ENCODE measurements around the gene DNAJC3.
"Not testable (repeated sequence)": the region's sequence is repeated elsewhere in the genome, so short reads cannot be mapped to it uniquely, and the experiment has no call there.

Gene DNAJC3

GRCh38 chr13:95781016-95781415 is 104.1 kb downstream of the DNAJC3 start:
- no peak for DNase-seq (ENCODE audit: low spot score)

GRCh38 chr13:95781940-95782339 is 105.0 kb downstream of the DNAJC3 start:
- not testable (repeated sequence) for DNase-seq (ENCODE audit: low spot score)

GRCh38 chr13:95783747-95784146 is 106.8 kb downstream of the DNAJC3 start:
- no peak for DNase-seq (ENCODE audit: low spot score)

- DNase-seq (ENCODE audit: low spot score), result peak; percentile 45
Observed at GRCh38 chr13:95784161-95784899, 107.4 kb downstream of the DNAJC3 start.

- no peak for DNase-seq (ENCODE audit: low spot score)
Observed at GRCh38 chr13:95784900-95785290, 108.0 kb downstream of the DNAJC3 start.

GRCh38 chr13:95787356-95788099 is 110.6 kb downstream of the DNAJC3 start:
- no peak for DNase-seq (ENCODE audit: low spot score)

- no peak for DNase-seq (ENCODE audit: low spot score)
Observed at GRCh38 chr13:95788100-95788463, 111.1 kb downstream of the DNAJC3 start.

GRCh38 chr13:95789315-95789714 is 112.4 kb downstream of the DNAJC3 start:
- DNase-seq (ENCODE audit: low spot score), result not testable (repeated sequence)

- no peak for DNase-seq (ENCODE audit: low spot score)
Observed at GRCh38 chr13:95791084-95791722, 114.3 kb downstream of the DNAJC3 start.

- no peak for DNase-seq (ENCODE audit: low spot score)
Observed at GRCh38 chr13:95793018-95793555, 116.1 kb downstream of the DNAJC3 start.

- DNase-seq (ENCODE audit: low spot score), result no peak
Observed at GRCh38 chr13:95793781-95794180, 116.8 kb downstream of the DNAJC3 start.

GRCh38 chr13:95797016-95797415 is 120.1 kb downstream of the DNAJC3 start:
- DNase-seq (ENCODE audit: low spot score), result no peak

- no peak for DNase-seq (ENCODE audit: low spot score)
Observed at GRCh38 chr13:95800436-95800835, 123.5 kb downstream of the DNAJC3 start.

- DNase-seq (ENCODE audit: low spot score), result no peak
Observed at GRCh38 chr13:95801825-95802224, 124.9 kb downstream of the DNAJC3 start.

GRCh38 chr13:95805921-95806320 is 129.0 kb downstream of the DNAJC3 start:
- DNase-seq (ENCODE audit: low spot score), result no peak

- no peak for DNase-seq (ENCODE audit: low spot score)
Observed at GRCh38 chr13:95809429-95809828, 132.5 kb downstream of the DNAJC3 start.

GRCh38 chr13:95813139-95813538 is 136.2 kb downstream of the DNAJC3 start:
- DNase-seq (ENCODE audit: low spot score), result no peak

GRCh38 chr13:95814495-95814894 is 137.6 kb downstream of the DNAJC3 start:
- DNase-seq (ENCODE audit: low spot score), result no peak

GRCh38 chr13:95822303-95822702 is 145.4 kb downstream of the DNAJC3 start:
- DNase-seq (ENCODE audit: low spot score), result no peak

- DNase-seq (ENCODE audit: low spot score), result no peak
Observed at GRCh38 chr13:95833126-95833525, 156.2 kb downstream of the DNAJC3 start.

GRCh38 chr13:95833719-95834118 is 156.8 kb downstream of the DNAJC3 start:
- DNase-seq (ENCODE audit: low spot score), result no peak

- DNase-seq (ENCODE audit: low spot score), result peak; percentile 78
Observed at GRCh38 chr13:95834134-95834765, 157.3 kb downstream of the DNAJC3 start.

All from AG08396 (cell line).